ENCODE measurements around the gene BCAS1.
A peak's percentile ranks its signal among the peaks of the same experiment; 100 is the strongest.

Gene BCAS1

DNA sequence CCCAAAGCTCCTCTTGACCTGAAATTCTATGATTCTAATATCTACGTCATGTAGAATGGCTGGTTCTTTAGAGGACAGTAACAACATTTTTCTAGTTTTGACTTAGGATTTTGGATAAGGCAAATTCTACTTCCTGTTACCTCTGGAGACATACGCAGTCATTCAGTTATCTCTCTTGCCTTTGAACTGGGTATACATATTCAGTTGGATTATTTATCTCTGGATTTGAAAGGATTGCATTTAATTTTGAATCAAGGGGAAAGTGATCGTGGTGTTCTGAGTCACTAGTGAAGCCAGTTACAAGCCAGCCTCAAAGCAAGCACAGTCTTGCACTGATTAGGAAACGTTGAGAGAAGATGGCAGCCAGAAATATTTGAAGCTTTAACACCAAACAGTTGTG, 35.3 kb upstream of the BCAS1 start:
- TF ChIP-seq BACH2 (CRISPR knock-in tag; IDR thresholded peaks at IDR 0.05; ENCODE audit: borderline replicate concordance) (no peak), OSR1 (CRISPR knock-in tag; IDR thresholded peaks at IDR 0.05) (no peak), TOX (CRISPR knock-in tag; IDR thresholded peaks at IDR 0.05; ENCODE audit: borderline replicate concordance) (no peak)
- TF ChIP-seq, protein P1, sequence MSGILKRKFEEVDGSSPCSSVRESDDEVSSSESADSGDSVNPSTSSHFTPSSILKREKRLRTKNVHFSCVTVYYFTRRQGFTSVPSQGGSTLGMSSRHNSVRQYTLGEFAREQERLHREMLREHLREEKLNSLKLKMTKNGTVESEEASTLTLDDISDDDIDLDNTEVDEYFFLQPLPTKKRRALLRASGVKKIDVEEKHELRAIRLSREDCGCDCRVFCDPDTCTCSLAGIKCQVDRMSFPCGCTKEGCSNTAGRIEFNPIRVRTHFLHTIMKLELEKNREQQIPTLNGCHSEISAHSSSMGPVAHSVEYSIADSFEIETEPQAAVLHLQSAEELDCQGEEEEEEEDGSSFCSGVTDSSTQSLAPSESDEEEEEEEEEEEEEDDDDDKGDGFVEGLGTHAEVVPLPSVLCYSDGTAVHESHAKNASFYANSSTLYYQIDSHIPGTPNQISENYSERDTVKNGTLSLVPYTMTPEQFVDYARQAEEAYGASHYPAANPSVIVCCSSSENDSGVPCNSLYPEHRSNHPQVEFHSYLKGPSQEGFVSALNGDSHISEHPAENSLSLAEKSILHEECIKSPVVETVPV (CRISPR knock-in tag; IDR thresholded peaks at IDR 0.05): no peak

DNA sequence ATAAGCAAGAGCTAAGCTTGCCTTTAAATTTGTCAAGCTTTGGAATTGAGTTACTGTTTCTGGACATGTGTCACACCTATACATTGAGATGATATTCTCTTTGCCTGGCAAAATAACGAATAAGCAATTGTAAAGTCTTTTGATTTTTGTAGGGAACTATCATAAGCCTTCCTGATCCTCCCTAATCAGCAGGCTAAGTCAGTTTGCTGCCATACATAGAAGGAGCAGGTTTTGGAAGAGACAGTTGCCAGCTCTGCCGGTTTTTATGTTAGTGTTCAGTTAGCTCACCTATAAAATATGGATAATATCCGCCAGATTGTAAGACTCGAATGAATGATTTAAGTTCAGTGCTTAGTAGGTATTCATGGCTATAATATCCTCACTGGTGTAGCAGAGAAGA, 34.4 kb upstream of the BCAS1 start:
- ATAC-seq: no peak
- no peak for TF ChIP-seq ZFP3 (CRISPR knock-in tag; IDR thresholded peaks at IDR 0.05)
- TF ChIP-seq GLIS3 (CRISPR knock-in tag; IDR thresholded peaks at IDR 0.05): no peak
- no peak for TF ChIP-seq ISL1 (CRISPR knock-in tag; IDR thresholded peaks at IDR 0.05)
- TF ChIP-seq TCF4 (CRISPR knock-in tag; IDR thresholded peaks at IDR 0.05; ENCODE audit: borderline replicate concordance): no peak

More for the DNA sequence above, 35.3 kb upstream of the BCAS1 start:
- ATAC-seq: no peak

DNA sequence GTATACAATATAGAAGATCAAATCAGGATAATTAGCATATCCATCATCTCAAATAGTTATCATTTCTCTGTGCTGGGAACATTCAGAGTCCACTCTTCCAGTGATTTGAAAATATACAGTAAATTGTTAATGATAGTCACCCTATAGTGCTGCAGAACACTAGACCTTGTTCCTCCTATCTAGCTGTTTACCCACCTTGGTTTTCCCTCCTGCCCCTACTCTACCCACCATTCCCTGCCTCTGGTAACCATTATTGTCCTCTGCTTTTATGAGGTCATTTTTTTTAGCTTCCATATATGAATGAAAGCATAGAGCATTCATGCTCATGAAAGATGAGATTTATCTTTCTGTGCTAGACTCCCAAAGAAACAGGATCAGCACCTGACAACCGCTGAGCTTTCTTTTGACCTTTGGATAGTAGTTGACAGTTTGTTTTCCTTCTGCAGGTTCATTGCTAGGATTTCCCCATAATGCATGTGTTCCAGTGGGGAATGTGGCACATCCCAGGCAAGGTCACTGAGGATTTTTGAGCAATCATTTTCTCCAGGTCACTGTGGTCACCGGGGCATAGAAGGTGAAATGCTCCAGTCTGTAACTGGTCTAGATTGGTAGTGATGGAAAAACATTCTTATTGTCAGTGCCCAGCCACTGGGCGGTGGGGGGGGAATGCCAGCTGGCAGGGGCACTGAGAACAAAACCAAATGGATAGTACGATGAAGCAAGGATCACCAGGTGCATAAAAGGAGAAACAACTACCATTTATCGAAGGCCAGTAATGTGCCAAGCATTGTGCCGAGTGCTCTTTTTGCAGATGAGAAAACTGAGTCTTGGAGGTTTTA, 33.6 kb upstream of the BCAS1 start:
- no peak; the same call in 2 of the 3 replicates for ATAC-seq
- TF ChIP-seq, protein P2, sequence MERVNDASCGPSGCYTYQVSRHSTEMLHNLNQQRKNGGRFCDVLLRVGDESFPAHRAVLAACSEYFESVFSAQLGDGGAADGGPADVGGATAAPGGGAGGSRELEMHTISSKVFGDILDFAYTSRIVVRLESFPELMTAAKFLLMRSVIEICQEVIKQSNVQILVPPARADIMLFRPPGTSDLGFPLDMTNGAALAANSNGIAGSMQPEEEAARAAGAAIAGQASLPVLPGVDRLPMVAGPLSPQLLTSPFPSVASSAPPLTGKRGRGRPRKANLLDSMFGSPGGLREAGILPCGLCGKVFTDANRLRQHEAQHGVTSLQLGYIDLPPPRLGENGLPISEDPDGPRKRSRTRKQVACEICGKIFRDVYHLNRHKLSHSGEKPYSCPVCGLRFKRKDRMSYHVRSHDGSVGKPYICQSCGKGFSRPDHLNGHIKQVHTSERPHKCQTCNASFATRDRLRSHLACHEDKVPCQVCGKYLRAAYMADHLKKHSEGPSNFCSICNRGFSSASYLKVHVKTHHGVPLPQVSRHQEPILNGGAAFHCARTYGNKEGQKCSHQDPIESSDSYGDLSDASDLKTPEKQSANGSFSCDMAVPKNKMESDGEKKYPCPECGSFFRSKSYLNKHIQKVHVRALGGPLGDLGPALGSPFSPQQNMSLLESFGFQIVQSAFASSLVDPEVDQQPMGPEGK (CRISPR knock-in tag; IDR thresholded peaks at IDR 0.05; ENCODE audit: borderline replicate concordance): no peak
- TF ChIP-seq, protein P3, sequence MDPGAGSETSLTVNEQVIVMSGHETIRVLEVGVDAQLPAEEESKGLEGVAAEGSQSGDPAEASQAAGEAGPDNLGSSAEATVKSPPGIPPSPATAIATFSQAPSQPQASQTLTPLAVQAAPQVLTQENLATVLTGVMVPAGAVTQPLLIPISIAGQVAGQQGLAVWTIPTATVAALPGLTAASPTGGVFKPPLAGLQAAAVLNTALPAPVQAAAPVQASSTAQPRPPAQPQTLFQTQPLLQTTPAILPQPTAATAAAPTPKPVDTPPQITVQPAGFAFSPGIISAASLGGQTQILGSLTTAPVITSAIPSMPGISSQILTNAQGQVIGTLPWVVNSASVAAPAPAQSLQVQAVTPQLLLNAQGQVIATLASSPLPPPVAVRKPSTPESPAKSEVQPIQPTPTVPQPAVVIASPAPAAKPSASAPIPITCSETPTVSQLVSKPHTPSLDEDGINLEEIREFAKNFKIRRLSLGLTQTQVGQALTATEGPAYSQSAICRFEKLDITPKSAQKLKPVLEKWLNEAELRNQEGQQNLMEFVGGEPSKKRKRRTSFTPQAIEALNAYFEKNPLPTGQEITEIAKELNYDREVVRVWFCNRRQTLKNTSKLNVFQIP (CRISPR knock-in tag; IDR thresholded peaks at IDR 0.05; ENCODE audit: borderline replicate concordance, low read depth): no peak
- TF ChIP-seq OSR1 (CRISPR knock-in tag; IDR thresholded peaks at IDR 0.05) (no peak), ZFP3 (CRISPR knock-in tag; IDR thresholded peaks at IDR 0.05) (no peak), ZFP30 (CRISPR knock-in tag; IDR thresholded peaks at IDR 0.05) (no peak), PPARA (CRISPR knock-in tag; IDR thresholded peaks at IDR 0.05; ENCODE audit: borderline replicate concordance) (no peak), RARB (CRISPR knock-in tag; IDR thresholded peaks at IDR 0.05) (no peak)
- TF ChIP-seq, protein P1 (CRISPR knock-in tag; IDR thresholded peaks at IDR 0.05): no peak

DNA sequence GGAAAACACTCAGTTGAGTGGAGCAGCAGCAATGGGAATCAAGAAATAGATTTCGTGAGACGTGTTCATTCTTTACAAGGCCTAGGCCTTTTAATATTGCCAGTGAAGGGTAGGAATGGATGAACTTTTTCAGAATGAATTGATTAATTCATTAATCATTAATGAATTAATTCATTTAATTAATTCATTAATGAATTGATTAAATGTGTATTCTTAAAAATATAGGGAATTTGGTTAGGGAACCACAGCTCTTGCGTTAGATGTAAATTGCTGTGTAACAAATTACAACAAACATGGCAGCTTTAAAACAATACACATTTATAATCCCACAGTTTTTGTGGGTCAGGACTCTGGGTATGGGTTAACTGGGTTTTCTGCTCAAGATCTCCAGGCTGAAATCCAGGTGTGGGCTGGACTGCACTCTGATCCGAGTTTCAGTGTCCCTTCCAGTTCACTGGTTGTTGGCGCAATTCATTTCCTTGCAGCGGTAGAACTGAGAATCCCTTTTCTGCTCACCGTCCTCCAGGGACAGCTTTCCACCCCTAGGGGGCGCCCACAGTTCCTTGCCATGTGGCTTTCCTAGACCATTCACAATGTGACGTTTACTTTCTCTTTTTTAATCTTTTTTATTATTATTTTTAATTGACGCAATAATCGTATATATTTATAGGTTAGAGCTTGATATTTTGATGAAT, 32.8 kb upstream of the BCAS1 start:
- no peak for TF ChIP-seq ZNF565 (CRISPR knock-in tag; conservative IDR thresholded peaks at IDR 0.05; ENCODE audit: low read depth)
- no peak for TF ChIP-seq TCF4 (CRISPR knock-in tag; IDR thresholded peaks at IDR 0.05; ENCODE audit: borderline replicate concordance)
- TF ChIP-seq ISL1 (CRISPR knock-in tag; IDR thresholded peaks at IDR 0.05): no peak
- TF ChIP-seq, protein P3 (CRISPR knock-in tag; IDR thresholded peaks at IDR 0.05; ENCODE audit: borderline replicate concordance, low read depth): no peak
- TF ChIP-seq ESRRG (CRISPR knock-in tag; IDR thresholded peaks at IDR 0.05): no peak
- TF ChIP-seq, protein P2 (CRISPR knock-in tag; IDR thresholded peaks at IDR 0.05; ENCODE audit: borderline replicate concordance): no peak
- no peak for TF ChIP-seq TOX (CRISPR knock-in tag; IDR thresholded peaks at IDR 0.05; ENCODE audit: borderline replicate concordance)
- TF ChIP-seq ZNF8 (CRISPR knock-in tag; IDR thresholded peaks at IDR 0.05): no peak
- TF ChIP-seq PPARA (CRISPR knock-in tag; IDR thresholded peaks at IDR 0.05; ENCODE audit: borderline replicate concordance): no peak
- TF ChIP-seq BACH2 (CRISPR knock-in tag; IDR thresholded peaks at IDR 0.05; ENCODE audit: borderline replicate concordance): no peak
- no peak for TF ChIP-seq ZC3H10 (CRISPR knock-in tag; IDR thresholded peaks at IDR 0.05)
- TF ChIP-seq OSR1 (CRISPR knock-in tag; IDR thresholded peaks at IDR 0.05): no peak
- TF ChIP-seq, protein P1 (CRISPR knock-in tag; IDR thresholded peaks at IDR 0.05): no peak
- no peak for TF ChIP-seq ZFP30 (CRISPR knock-in tag; IDR thresholded peaks at IDR 0.05)
- peak; percentile 96 for ATAC-seq
